GM12872 (cell line): ENCODE data around the gene MSMP.

Source experiments
- CTCF ChIP-seq: IDR thresholded peaks from 3 replicates; pipeline ENCODE4 v1.5.1; 2011; ENCODE audit warnings: low read depth, mild to moderate bottlenecking, low read length, moderate library complexity; ENCODE audit not compliant: insufficient read depth

MSMP gene

GRCh38 chr9:35711501-35712428 is 42.3 kb downstream of the MSMP start:
- no peak for TF ChIP-seq CTCF

GRCh38 chr9:35710818-35711500 is 43.1 kb downstream of the MSMP start:
- TF ChIP-seq CTCF: no peak

- TF ChIP-seq CTCF: no peak
These were observed 45.9 kb downstream of the MSMP start for GRCh38 chr9:35708146-35708545.

- TF ChIP-seq CTCF: no peak
These were observed 47.1 kb downstream of the MSMP start for GRCh38 chr9:35706951-35707350.

GRCh38 chr9:35705836-35706430 is 48.1 kb downstream of the MSMP start:
- TF ChIP-seq CTCF: no peak

GRCh38 chr9:35705372-35705771 is 48.7 kb downstream of the MSMP start:
- TF ChIP-seq CTCF: no peak
